HG03039 (cell line): ENCODE measurements around the gene AATF.

Experiments used
- ATAC-seq: cut with Tn5 transposase; IDR thresholded peaks from one replicate; pipeline ENCODE4 v1.9.1; 2021; ENCODE audit warnings: mild to moderate bottlenecking, moderate library complexity; ENCODE audit not compliant: unreplicated experiment

AATF gene

DNA sequence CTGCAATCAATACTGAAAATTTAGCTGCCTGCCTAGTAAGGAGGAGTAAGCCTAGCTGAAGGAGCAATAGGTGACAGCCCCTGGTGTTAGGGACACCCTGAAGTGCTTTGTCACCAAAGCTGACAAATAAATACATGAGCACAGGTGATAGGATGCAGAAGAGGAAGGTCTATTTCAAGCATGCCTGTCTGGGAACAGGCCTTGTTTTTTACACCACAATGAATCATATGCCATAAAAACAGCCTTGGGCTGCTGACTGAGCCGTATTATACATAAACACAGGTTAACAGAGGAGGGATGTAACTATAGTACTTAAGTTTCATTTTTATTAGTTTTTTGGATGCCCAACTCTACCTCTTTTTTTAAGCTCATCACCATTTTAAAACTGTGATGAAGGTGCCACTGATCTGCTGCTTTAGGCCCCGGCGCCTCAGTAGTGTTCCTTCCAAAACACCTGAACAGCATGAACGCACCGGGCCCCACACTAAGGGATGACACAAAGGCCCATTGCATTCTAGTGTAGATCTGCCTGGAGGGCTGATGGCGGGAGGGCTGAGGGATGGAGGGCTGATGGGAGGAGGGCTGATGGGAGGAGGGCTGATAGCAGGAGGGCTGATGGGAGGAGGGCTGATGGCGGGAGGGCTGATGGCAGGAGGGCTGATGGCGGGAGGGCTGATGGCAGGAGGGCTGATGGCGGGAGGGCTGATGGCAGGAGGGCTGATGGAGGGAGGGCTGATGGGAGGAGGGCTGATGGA is 150.3 kb downstream of the AATF start:
- no peak for ATAC-seq

DNA sequence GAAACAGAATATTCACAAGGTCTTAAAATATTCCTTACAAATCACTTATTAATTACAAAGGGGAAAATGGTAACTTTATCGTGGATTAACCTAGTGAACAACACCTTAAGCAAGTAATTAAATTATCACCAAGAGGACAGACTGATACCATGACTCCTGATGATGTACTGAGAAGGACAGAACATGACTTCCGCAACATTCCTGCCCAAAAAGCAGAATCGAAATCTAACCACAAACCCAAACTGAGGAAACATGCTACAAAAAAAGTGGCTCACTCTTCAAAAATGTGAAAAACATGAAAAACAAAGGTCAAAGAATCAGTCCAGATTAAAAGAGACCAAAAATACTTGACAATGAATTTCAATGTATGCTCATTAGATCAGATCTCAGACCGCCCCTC is 151.5 kb downstream of the AATF start:
- ATAC-seq: no peak

DNA sequence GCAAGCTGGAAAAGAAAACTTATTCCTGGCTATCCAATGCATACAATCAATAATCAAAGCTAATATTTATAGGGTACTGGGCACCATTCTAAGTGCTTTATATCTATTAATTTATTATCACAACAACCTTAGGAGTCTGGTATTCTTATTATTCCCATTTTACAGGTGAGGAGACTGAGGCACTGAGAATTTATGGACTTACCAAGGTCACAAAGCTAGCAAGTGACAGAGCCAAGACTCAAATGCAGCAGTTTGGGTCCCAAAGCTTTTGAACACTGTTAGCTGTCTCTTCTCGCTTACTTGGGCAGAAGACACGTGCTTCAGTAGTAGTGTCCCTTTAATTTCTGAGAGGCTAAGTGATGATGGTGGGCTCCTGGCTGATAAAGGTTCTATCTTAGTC is 152.6 kb downstream of the AATF start:
- ATAC-seq: no peak

DNA sequence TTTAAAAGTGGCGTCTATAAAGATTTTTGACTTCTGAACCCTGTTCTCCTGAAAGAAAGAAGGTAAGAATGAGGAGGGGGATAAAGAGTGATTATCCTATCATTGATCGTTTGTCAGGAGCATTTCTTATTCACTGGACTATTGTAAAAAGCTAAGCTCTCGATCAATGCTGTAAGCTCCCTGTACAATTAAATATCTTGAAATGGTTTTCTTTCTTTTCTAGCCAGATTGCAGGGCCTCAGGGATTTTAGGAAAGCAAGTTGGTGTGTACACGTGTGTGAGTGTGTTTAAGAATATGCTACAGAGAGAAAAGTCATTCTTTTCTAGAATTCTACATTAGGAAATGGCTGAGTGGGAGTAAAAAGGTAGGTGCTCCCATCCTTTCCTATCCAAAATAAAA is 154.5 kb downstream of the AATF start:
- ATAC-seq: no peak

DNA sequence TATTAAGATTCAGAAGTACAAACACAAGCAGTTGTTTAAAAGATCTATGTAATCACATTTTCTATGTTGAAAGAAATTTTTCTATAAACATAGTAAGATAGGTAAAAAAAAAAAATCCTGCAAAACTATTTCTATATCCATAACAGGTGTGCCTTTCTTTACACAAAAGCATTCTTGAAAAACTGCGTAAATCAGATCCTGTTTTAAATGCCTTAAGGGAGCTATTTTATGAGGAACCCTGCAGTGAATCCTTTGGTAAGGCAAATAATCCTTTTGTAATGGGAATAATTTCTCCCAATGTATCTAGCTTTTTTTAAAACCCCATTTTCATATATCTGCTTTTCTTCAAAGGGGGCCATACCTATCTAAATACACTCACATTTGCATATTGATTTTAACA is 157.3 kb downstream of the AATF start:
- no peak for ATAC-seq
